ENCODE measurements around the gene C1orf94. TPM values are rescaled to one million over a fixed set of nuclear protein-coding genes. Genes with fewer than 3 reads are reported as not detected.

The C1orf94 gene, protein sequence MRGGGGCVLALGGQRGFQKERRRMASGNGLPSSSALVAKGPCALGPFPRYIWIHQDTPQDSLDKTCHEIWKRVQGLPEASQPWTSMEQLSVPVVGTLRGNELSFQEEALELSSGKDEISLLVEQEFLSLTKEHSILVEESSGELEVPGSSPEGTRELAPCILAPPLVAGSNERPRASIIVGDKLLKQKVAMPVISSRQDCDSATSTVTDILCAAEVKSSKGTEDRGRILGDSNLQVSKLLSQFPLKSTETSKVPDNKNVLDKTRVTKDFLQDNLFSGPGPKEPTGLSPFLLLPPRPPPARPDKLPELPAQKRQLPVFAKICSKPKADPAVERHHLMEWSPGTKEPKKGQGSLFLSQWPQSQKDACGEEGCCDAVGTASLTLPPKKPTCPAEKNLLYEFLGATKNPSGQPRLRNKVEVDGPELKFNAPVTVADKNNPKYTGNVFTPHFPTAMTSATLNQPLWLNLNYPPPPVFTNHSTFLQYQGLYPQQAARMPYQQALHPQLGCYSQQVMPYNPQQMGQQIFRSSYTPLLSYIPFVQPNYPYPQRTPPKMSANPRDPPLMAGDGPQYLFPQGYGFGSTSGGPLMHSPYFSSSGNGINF
- not detected for polyA plus RNA-seq (2013, experiment 1 of 2)
- polyA plus RNA-seq (2013, experiment 2 of 2): not detected

DNA sequence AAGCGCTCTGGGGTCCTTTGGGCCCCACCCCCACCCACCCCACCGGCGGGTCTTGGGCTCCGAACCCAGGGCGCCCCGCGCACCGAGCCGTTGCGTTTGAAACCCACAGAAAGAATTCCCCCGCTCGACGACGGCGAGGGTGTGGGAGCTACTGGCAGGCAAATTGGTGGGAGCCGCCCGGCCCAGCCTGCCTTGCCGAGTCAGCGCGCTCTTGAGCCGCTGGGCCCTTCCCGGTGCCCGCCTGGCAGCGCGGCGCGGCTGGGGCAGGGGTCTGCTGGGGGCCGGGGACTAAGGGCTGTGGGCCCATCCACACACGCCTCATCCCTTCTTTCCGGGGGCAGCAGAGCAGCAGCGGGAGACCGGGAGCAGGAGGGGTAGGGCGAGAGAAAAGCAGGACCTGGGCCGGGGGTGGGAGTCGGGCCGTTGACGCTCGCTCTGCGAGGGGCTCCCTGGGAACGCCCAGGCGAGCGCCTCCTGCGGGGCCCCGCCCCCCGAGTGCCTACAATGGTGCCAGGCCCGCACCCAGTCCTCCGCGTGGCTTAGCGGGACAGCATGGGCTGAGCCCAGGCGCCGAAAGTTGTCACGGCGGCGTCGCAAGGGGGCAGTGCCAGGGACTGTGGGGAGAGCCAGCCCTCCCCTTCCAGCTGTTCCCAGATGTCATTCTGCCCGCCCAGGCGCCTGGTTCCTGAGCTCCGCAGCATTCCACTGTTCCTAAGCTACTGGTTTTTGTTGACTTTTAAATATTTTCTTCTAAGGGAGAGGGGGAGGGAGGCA lies at the start of gene C1orf94:
Gene C1orf94 (plus strand): TSS at position 78 of the 774 bp plus-strand sequence. CDS start 883 bp downstream, outside the sequence.
- Histone ChIP-seq H4K8ac (ENCODE audit: low read length) (no peak within 1 kb of the TSS), H3K23ac (ENCODE audit: low read length in 2 of 2) (no peak within 1 kb of the TSS), H3K9ac (ENCODE audit: low read length) (no peak within 1 kb of the TSS), H3K4me3 (ENCODE audit: insufficient read depth in 1 of 2, low read depth in 1 of 2, low read length in 2 of 2) (peak within 1 kb of the TSS in 1 of 2 experiments; percentile 18), H3K4me2 (ENCODE audit: low read length, poor library complexity, severe bottlenecking) (no peak within 1 kb of the TSS), H3K27ac (ENCODE audit: low read length, poor library complexity, severe bottlenecking) (no peak within 1 kb of the TSS), H2BK15ac (ENCODE audit: low read depth, poor library complexity, severe bottlenecking) (no peak within 1 kb of the TSS), H3K36me3 (ENCODE audit: control insufficient read depth in 1 of 2, insufficient read depth in 2 of 2, low read depth in 1 of 2, low read length in 2 of 2) (no peaks in the 10 kb centered on the region), H2BK5ac (ENCODE audit: low read depth, low read length, poor library complexity, severe bottlenecking) (no peak within 1 kb of the TSS), H3K9me3 (ENCODE audit: control insufficient read depth, low read length) (peaks cover 2% of the 10 kb centered on the region), H3K4me1 (ENCODE audit: control insufficient read depth, insufficient read depth, low read depth, low read length) (no peaks in the 10 kb centered on the region), H2BK120ac (ENCODE audit: low read depth, low read length) (no peak within 1 kb of the TSS), H2AFZ (ENCODE audit: low read depth, low read length) (no peak within 1 kb of the TSS), H2AK5ac (ENCODE audit: low read length, severe bottlenecking) (no peak within 1 kb of the TSS), H4K91ac (ENCODE audit: low read length) (no peak within 1 kb of the TSS), H3K79me1 (replicated peaks; ENCODE audit: low read length, poor library complexity, severe bottlenecking) (no peaks in the 10 kb centered on the region), H3K18ac (ENCODE audit: low read depth in 1 of 2, low read length in 2 of 2) (no peak within 1 kb of the TSS), H2BK12ac (ENCODE audit: low read length in 2 of 2) (no peak within 1 kb of the TSS), H3K4ac (ENCODE audit: low read depth in 1 of 2, low read length in 2 of 2) (no peak within 1 kb of the TSS), H3K14ac (ENCODE audit: low read length in 2 of 2) (no peak within 1 kb of the TSS), H3K27me3 (ENCODE audit: control insufficient read depth in 1 of 2, insufficient read depth in 1 of 2, low read length in 2 of 2) (peaks cover 0 to 94% of the 10 kb centered on the region in 2 experiments)
- DNase-seq: no peak
- WGBS: 17% methylated on average over 45 of the region's 58 CpGs

DNA sequence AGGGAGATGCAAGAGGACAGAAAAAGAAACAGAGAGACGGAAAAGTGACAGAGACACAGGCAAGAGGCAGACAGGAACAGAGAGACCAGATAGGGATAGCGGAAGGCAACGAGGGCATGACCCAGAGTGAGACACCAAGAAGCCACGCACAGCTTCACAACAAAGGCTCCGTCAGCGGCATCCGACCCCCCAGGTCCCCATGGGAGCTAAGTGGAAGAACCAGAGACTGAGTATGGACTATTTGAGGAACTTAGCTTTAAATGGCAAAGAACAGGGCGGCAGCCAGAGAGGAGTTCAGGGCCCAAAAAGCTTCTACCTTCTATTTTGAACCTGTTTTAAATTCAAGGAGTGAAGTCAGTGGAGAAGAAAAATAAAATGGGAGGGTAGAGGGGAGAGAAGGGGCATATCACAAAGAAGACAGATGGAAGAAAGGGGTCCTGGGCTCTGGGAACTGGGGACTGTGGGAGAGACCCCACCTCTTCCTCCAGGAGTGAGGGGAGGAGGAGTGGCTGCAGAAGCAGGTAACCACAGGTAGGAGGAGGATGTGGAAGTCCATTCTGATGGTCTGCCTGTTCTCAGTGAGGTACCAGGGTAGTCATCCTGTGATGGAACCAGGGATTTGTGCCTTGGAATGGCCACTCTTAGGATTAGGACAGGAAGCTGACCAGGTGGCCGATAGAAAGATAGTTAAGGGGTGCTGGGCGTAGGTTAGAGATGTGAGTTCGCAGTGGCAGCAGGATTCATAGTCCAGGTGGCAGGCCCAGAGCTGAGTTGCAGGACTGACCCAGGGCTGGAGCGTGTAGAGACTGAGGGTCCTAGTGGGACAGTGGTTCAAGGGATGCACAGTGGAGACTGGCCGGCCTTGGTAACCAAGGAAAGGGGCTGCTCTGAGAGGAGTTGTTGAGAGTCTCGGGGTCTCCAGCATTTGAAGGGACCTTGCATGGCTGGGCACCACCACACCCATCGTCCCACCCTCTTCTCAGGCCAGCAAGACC lies 49.4 kb upstream of the C1orf94 start:
- Histone ChIP-seq H2AFZ (ENCODE audit: low read depth, low read length) (no peak overlapping the region), H3K23ac (ENCODE audit: low read length in 2 of 2) (no peak overlapping the region), H3K27ac (ENCODE audit: low read length, poor library complexity, severe bottlenecking) (no peak overlapping the region), H3K4ac (ENCODE audit: low read depth in 1 of 2, low read length in 2 of 2) (no peak overlapping the region), H2AK5ac (ENCODE audit: low read length, severe bottlenecking) (no peak overlapping the region), H3K4me2 (ENCODE audit: low read length, poor library complexity, severe bottlenecking) (no peak overlapping the region), H3K18ac (ENCODE audit: low read depth in 1 of 2, low read length in 2 of 2) (no peak overlapping the region), H4K8ac (ENCODE audit: low read length) (no peak overlapping the region), H3K4me3 (ENCODE audit: insufficient read depth in 1 of 2, low read depth in 1 of 2, low read length in 2 of 2) (no peak overlapping the region), H2BK15ac (ENCODE audit: low read depth, poor library complexity, severe bottlenecking) (no peak overlapping the region), H2BK12ac (ENCODE audit: low read length in 2 of 2) (no peak overlapping the region), H3K27me3 (ENCODE audit: control insufficient read depth in 1 of 2, insufficient read depth in 1 of 2, low read length in 2 of 2) (no peaks in the 10 kb centered on the region), H3K4me1 (ENCODE audit: control insufficient read depth, insufficient read depth, low read depth, low read length) (no peaks in the 10 kb centered on the region), H3K9ac (ENCODE audit: low read length) (no peak overlapping the region), H3K14ac (ENCODE audit: low read length in 2 of 2) (no peak overlapping the region), H2BK120ac (ENCODE audit: low read depth, low read length) (no peak overlapping the region), H4K91ac (ENCODE audit: low read length) (no peak overlapping the region), H3K79me1 (replicated peaks; ENCODE audit: low read length, poor library complexity, severe bottlenecking) (no peaks in the 10 kb centered on the region), H2BK5ac (ENCODE audit: low read depth, low read length, poor library complexity, severe bottlenecking) (no peak overlapping the region), H3K9me3 (ENCODE audit: control insufficient read depth, low read length) (no peaks in the 10 kb centered on the region), H3K36me3 (ENCODE audit: control insufficient read depth in 1 of 2, insufficient read depth in 2 of 2, low read depth in 1 of 2, low read length in 2 of 2) (no peaks in the 10 kb centered on the region)
- no peak for DNase-seq
- WGBS: 78% methylated on average over 15 of the region's 15 CpGs

DNA sequence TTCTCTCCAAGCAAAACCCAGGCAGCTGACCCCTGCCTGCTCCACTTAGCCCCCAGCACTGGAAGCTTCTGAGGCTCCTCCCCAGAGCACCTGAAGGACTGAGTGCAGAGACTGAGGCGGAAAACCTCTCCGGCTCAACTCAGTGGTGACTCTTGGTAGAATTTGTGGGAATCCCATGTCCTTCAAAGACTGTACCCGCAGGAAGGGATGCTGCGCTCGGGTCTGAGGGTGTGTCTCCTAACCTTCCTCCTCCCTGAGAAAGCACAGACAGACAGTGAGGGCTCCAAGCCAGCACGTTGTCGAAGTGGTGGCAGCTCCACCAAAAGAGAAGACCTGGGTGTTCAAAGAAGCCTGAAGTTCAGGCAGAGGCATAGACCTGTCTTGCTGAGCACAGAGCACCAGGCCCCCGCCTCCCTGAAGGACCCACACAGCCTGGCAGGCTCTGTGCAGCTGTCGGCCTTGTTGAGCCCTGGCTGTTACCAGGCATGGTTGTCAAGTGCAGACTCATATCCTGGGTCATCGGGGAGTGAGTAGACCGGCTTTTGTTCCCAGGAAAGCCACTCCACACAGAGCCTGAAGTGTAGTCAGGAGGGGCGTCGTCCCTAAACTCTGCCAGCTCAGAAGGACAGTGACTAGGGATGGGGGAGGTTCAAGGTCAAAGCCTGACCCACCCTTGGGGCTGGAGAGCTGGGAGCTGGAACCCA lies 48.4 kb upstream of the C1orf94 start:
- Histone ChIP-seq H2BK5ac (ENCODE audit: low read depth, low read length, poor library complexity, severe bottlenecking) (no peak overlapping the region), H2AK5ac (ENCODE audit: low read length, severe bottlenecking) (no peak overlapping the region), H3K4me2 (ENCODE audit: low read length, poor library complexity, severe bottlenecking) (no peak overlapping the region), H3K9me3 (ENCODE audit: control insufficient read depth, low read length) (no peaks in the 10 kb centered on the region), H2BK15ac (ENCODE audit: low read depth, poor library complexity, severe bottlenecking) (no peak overlapping the region), H3K14ac (ENCODE audit: low read length in 2 of 2) (no peak overlapping the region), H3K23ac (ENCODE audit: low read length in 2 of 2) (no peak overlapping the region), H3K4me3 (ENCODE audit: insufficient read depth in 1 of 2, low read depth in 1 of 2, low read length in 2 of 2) (no peak overlapping the region), H2AFZ (ENCODE audit: low read depth, low read length) (no peak overlapping the region), H3K9ac (ENCODE audit: low read length) (peak overlapping the region; percentile 31), H3K27ac (ENCODE audit: low read length, poor library complexity, severe bottlenecking) (no peak overlapping the region), H3K4me1 (ENCODE audit: control insufficient read depth, insufficient read depth, low read depth, low read length) (no peaks in the 10 kb centered on the region), H3K27me3 (ENCODE audit: control insufficient read depth in 1 of 2, insufficient read depth in 1 of 2, low read length in 2 of 2) (no peaks in the 10 kb centered on the region), H3K18ac (ENCODE audit: low read depth in 1 of 2, low read length in 2 of 2) (no peak overlapping the region), H3K79me1 (replicated peaks; ENCODE audit: low read length, poor library complexity, severe bottlenecking) (no peaks in the 10 kb centered on the region), H2BK120ac (ENCODE audit: low read depth, low read length) (no peak overlapping the region), H2BK12ac (ENCODE audit: low read length in 2 of 2) (no peak overlapping the region), H3K4ac (ENCODE audit: low read depth in 1 of 2, low read length in 2 of 2) (no peak overlapping the region), H4K8ac (ENCODE audit: low read length) (no peak overlapping the region), H3K36me3 (ENCODE audit: control insufficient read depth in 1 of 2, insufficient read depth in 2 of 2, low read depth in 1 of 2, low read length in 2 of 2) (no peaks in the 10 kb centered on the region), H4K91ac (ENCODE audit: low read length) (no peak overlapping the region)
- WGBS: 79% methylated on average over 13 of the region's 13 CpGs
- DNase-seq: no peak

Data from mesenchymal stem cell (in vitro differentiated cells and primary cell).